Esophagus muscularis mucosa (tissue), 4 donors: Measurements from ENCODE around the gene ARSB. TPM values are rescaled to one million over a fixed set of nuclear protein-coding genes. Genes with fewer than 3 reads are reported as not detected.
"Not testable (repeated sequence)": the region's sequence is repeated elsewhere in the genome, so short reads cannot be mapped to it uniquely, and the experiment has no call there.

Experiments
- DNase-seq: peaks from one replicate; pipeline ENCODE4 v3.0.0-alpha.2; 2017; ENCODE audit errors: extremely low spot score
- H3K27ac ChIP-seq, 4 donors: fragments of 200-600 bp; sonication (generic); replicated peaks in 1 of 4; 1 replicate in 3 of 4; 2 replicates in 1 of 4; pipeline ENCODE4 v1.5.1; 2016 to 2019; ENCODE audit warnings: mild to moderate bottlenecking in 1 of 4
- H3K27me3 ChIP-seq, 4 donors: fragments of 200-600 bp; sonication (generic); one replicate each; pipeline versions ENCODE4 v1.5.1 to v1.6.0; 2016 to 2019
- H3K36me3 ChIP-seq, 4 donors: fragments of 200-600 bp; sonication (generic); one replicate each; pipeline ENCODE4 v1.5.1; 2016 to 2019
- H3K4me1 ChIP-seq, 4 donors: fragments of 200-600 bp; sonication (generic); one replicate each; pipeline ENCODE4 v1.5.1; 2016 to 2019
- H3K4me3 ChIP-seq, 4 donors: fragments of 200-600 bp; sonication (generic); 1 replicate in 2 of 4; 2 replicates in 2 of 4; pipeline ENCODE4 v1.5.1; 2016 to 2019; ENCODE audit warnings: mild to moderate bottlenecking in 4 of 4, moderate library complexity in 1 of 4
- H3K9me3 ChIP-seq, 4 donors: fragments of 200-600 bp; sonication (generic); 1 replicate in 3 of 4; 2 replicates in 1 of 4; pipeline ENCODE4 v1.5.1; 2016 to 2019
- CTCF ChIP-seq, 3 experiments: fragments of 200-600 bp in 2 of 3; fragments of 450-650 bp in 1 of 3; sonication (generic) in 2 of 3; IDR thresholded peaks; one replicate each; pipeline ENCODE4 v1.5.1; 2017 to 2019; ENCODE audit warnings: antibody characterized with exemption in 3 of 3, mild to moderate bottlenecking in 2 of 3, moderate library complexity in 1 of 3
- EP300 ChIP-seq: sonication (generic); formaldehyde crosslinking; IDR thresholded peaks from one replicate; pipeline ENCODE4 v1.6.1; 2017; ENCODE audit warnings: antibody characterized with exemption
- POLR2A ChIP-seq: fragments of 450-650 bp; IDR thresholded peaks from one replicate; pipeline ENCODE4 v1.6.1; 2017; ENCODE audit warnings: antibody characterized with exemption, moderate library complexity, mild to moderate bottlenecking, low read depth
- POLR2AphosphoS5 ChIP-seq, 2 donors: sonication (generic); formaldehyde crosslinking; IDR thresholded peaks; one replicate each; pipeline ENCODE4 v1.6.1; 2017; ENCODE audit warnings: antibody characterized with exemption in 2 of 2
- WGBS: methylation state at CpG from one replicate; pipeline ENCODE4 v1.1.5; 2018; 5-methylcytosine and 5-hydroxymethylcytosine counted together
- intact Hi-C: fragments of 100-400 bp; cut with DNase I; formaldehyde crosslinking; loops from one replicate; pipeline ENCODE4 v1.15.1; 2023
- total RNA-seq, 4 donors: library from RNA; depleted of rRNA; stranded (reverse); fragments of >200 nt; gene quantifications; one replicate each; pipeline versions ENCODE4 v1.1.0 to v1.2.1, GENCODE V29; 2016

Gene ARSB
- total RNA-seq, 4 donors from 2014 or later = 58.0 to 103 (median 67.5) TPM

DNA sequence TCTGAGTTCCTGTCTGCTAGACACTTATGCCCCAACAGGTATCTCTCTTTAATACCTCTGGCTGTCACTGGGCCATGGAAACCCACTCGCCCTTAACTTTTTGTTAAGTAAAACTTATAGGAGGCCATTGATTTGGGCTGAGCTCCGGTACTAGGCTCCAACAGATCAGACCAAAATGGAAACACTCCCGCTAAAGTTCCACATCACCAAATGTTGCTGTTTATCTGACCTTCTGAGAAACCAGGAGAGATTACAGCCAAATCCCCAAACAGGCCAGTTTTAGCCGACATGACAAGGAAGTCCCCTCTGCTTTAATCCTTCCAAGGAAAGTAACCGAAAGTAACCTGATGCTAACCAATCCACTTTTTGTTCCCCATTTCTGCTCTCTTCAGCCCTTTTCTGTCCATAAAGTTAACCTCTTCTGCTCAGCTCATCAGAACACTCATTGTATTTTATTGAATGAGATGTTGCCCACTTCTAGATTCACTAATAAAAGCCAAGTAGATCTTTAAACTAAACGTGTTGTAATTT, 221.4 kb downstream of the ARSB start:
- TF ChIP-seq POLR2AphosphoS5 (IDR thresholded peaks at IDR 0.05) (no peak), CTCF (IDR thresholded peaks at IDR 0.05) (no peak), POLR2A (no peak), EP300 (no peak)
- H3K9me3 ChIP-seq = no peaks in the 10 kb centered on the region
- 88% methylated on average over 6 of the region's 6 CpGs for WGBS
- H3K36me3 ChIP-seq = no peaks in the 10 kb centered on the region
- DNase-seq = no peak
- intact Hi-C loops = no loop called here
- H3K4me1 ChIP-seq = peaks cover 0 to 18% (median 11%) of the 10 kb centered on the region in 4 donors
- no peaks in the 10 kb centered on the region for H3K27me3 ChIP-seq
- no peak overlapping the region for H3K4me3 ChIP-seq
- H3K27ac ChIP-seq = no peak overlapping the region

DNA sequence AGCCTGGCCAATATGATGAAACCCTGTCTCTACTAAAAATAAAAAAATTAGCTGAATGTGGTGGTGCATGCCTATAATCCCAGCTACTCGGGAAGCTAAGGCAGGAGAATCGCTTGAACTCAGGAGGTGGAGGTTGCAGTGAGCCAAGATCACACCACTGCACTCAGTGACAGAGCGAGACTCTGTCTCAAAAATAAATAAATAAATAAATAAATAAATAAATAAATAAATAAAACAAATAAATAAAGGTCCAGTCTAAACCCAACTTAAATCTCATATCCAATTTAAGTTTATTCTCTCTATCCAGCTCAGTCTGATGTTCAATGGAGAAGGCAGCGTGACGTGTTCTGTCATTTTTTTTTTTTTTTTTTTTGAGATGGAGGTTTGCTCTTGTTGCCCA, 222.4 kb downstream of the ARSB start:
- 89% methylated on average over 5 of the region's 5 CpGs for WGBS
- DNase-seq, H3K9me3 ChIP-seq, H3K27me3 ChIP-seq, H3K36me3 ChIP-seq, intact Hi-C loops, H3K4me3 ChIP-seq, H3K27ac ChIP-seq: not testable (repeated sequence)
- H3K4me1 ChIP-seq = peaks cover 0 to 24% (median 16%) of the 10 kb centered on the region in 4 donors

GRCh38 chr5:78761840-78762239, 223.3 kb downstream of the ARSB start:
- H3K36me3 ChIP-seq = no peaks in the 10 kb centered on the region
- no peak for TF ChIP-seq POLR2AphosphoS5 (IDR thresholded peaks at IDR 0.05)
- no peak for TF ChIP-seq POLR2A
- no peak for TF ChIP-seq CTCF (IDR thresholded peaks at IDR 0.05)
- TF ChIP-seq EP300 = no peak
- no peak for DNase-seq
- no peak overlapping the region for H3K27ac ChIP-seq
- H3K4me3 ChIP-seq = no peak overlapping the region
- 91% methylated on average over 6 of the region's 6 CpGs for WGBS
- intact Hi-C loops = no loop called here
- H3K9me3 ChIP-seq = no peaks in the 10 kb centered on the region
- no peaks in the 10 kb centered on the region for H3K27me3 ChIP-seq
- H3K4me1 ChIP-seq = peaks cover 0 to 27% (median 18%) of the 10 kb centered on the region in 4 donors

DNA sequence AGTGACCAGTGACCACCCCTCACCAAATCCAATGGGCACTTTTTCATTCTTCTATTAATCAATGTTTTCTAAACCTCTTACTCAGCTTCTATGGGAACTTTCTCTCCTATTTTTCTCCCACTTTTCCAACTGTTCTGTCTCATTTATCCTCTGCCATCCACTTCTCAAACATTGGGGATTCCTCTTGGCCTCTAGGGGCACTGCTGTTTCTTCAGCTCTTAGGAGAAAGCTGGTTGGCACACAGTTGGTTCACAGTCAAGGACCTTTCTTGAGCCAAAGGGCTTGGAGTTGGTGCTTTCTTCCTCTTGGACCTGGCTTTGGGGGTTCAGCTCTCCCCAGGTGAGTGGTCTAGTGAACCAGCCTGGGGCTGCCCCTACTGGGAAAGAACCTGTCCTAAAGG, 224.3 kb downstream of the ARSB start:
- TF ChIP-seq POLR2AphosphoS5 (IDR thresholded peaks at IDR 0.05) (no peak), EP300 (no peak)
- Histone ChIP-seq H3K4me1 (peaks cover 0 to 17% (median 8%) of the 10 kb centered on the region in 4 donors), H3K9me3 (no peaks in the 10 kb centered on the region), H3K4me3 (no peak overlapping the region), H3K27ac (no peak overlapping the region), H3K36me3 (no peaks in the 10 kb centered on the region), H3K27me3 (no peaks in the 10 kb centered on the region)
- DNase-seq = no peak
- intact Hi-C loops = no loop called here

- no peak overlapping the region for H3K4me3 ChIP-seq
- no peak overlapping the region for H3K27ac ChIP-seq
- DNase-seq = peak; percentile 55
- H3K9me3 ChIP-seq = no peaks in the 10 kb centered on the region
- H3K27me3 ChIP-seq = no peaks in the 10 kb centered on the region
- TF ChIP-seq CTCF (IDR thresholded peaks at IDR 0.05) (no peak), POLR2A (no peak), POLR2AphosphoS5 (IDR thresholded peaks at IDR 0.05) (no peak), EP300 (no peak)
- peaks cover 0 to 16% (median 6%) of the 10 kb centered on the region in 4 donors for H3K4me1 ChIP-seq
- intact Hi-C loops = no loop called here
- no peaks in the 10 kb centered on the region for H3K36me3 ChIP-seq
- 88% methylated on average over 3 of the region's 3 CpGs for WGBS
Observed at GRCh38 chr5:78760366-78760765, 224.7 kb downstream of the ARSB start.
